HUES64 (cell line): ENCODE data around the gene PTBP3. TPM values are rescaled to one million over a fixed set of nuclear protein-coding genes. Genes with fewer than 3 reads are reported as not detected.
A peak's percentile ranks its signal among the peaks of the same experiment; 100 is the strongest.

Source experiments
- H3K27ac ChIP-seq: 2 replicates; pipeline ENCODE4 v1.7.0; 2013; ENCODE audit warnings: low read depth, low read length, inconsistent platforms
- H3K27me3 ChIP-seq: 2 replicates; pipeline ENCODE4 v1.6.1; 2013; ENCODE audit warnings: mild to moderate bottlenecking, low read length; ENCODE audit not compliant: insufficient read depth
- H3K36me3 ChIP-seq: 2 replicates; pipeline ENCODE4 v1.6.1; 2013; ENCODE audit warnings: mild to moderate bottlenecking, low read length; ENCODE audit not compliant: insufficient read depth
- H3K4me1 ChIP-seq: 2 replicates; pipeline ENCODE4 v1.6.1; 2013; ENCODE audit warnings: mild to moderate bottlenecking, low read length, moderate library complexity; ENCODE audit not compliant: insufficient read depth
- H3K4me3 ChIP-seq: 2 replicates; pipeline ENCODE4 v1.5.1; 2013; ENCODE audit warnings: mild to moderate bottlenecking, low read length, moderate library complexity
- H3K9ac ChIP-seq: 2 replicates; pipeline ENCODE4 v1.6.1; 2013; ENCODE audit warnings: mild to moderate bottlenecking, low read depth, low read length
- H3K9me3 ChIP-seq: 2 replicates; pipeline ENCODE4 v1.6.1; 2013; ENCODE audit warnings: low read depth, low read length; ENCODE audit not compliant: insufficient read depth
- WGBS: fragments of 150-250, 120-280 bp; methylation state at CpG from one replicate; pipeline ENCODE4 v1.1.7; 2013; ENCODE audit warnings: missing lambda C conversion rate; 5-methylcytosine and 5-hydroxymethylcytosine counted together
- polyA plus RNA-seq, 2 experiments: library from polyadenylated mRNA; stranded (reverse); fragments of 50-300 nt; gene quantifications; one replicate each; pipeline ENCODE4 v1.2.3, GENCODE V29; 2013

PTBP3 gene
- 42.0 TPM for polyA plus RNA-seq (2013, experiment 1 of 2)
- 40.4 TPM for polyA plus RNA-seq (2013, experiment 2 of 2)

DNA sequence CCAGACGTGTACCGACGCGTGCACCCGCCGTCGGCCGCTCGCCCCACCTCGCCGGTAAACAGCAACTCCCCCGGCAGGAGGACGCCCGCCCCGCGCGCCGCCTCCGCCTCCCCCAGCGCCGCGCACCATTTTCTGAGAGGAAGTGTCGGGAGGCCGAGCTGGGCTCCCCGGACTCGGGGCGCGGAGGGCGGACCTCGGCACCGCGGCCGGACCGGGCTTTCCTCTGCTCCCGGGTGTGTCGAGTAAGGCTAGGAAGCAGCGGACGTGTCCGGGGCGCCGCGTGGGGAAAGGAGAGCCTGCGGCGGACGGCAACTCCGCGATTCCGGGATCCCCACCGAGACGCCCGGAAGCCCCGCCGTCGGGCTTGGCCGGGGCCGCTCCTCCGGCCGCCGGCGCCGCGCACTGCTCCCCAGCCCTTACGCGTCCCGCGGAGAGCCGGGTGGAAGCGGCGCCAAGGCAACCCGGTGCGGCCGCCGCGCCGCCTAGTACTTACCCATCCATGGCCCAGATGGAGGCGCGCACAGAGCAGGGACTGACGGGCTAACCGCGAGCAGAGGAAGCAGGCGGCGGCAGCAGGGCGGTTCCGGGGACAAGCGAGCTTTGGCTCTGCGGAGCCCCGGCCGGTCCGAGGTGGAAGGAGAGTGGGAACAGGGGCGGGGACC lies at the start of gene PTBP3:
TSS of gene PTBP3 (minus strand) at position 643 of the 662 bp plus-strand sequence. CDS start 35,754 bp downstream, outside the sequence.
- H3K9ac ChIP-seq: peak within 1 kb of the TSS; percentile 94
- peak within 1 kb of the TSS; percentile 97 for H3K27ac ChIP-seq
- peaks cover 27% of the 10 kb centered on the region for H3K4me1 ChIP-seq
- H3K27me3 ChIP-seq: no peaks in the 10 kb centered on the region
- under 1% methylated on average over 90 of the region's 90 CpGs for WGBS
- H3K9me3 ChIP-seq: no peaks in the 10 kb centered on the region
- no peaks in the 10 kb centered on the region for H3K36me3 ChIP-seq
- H3K4me3 ChIP-seq: peak within 1 kb of the TSS; percentile 87

DNA sequence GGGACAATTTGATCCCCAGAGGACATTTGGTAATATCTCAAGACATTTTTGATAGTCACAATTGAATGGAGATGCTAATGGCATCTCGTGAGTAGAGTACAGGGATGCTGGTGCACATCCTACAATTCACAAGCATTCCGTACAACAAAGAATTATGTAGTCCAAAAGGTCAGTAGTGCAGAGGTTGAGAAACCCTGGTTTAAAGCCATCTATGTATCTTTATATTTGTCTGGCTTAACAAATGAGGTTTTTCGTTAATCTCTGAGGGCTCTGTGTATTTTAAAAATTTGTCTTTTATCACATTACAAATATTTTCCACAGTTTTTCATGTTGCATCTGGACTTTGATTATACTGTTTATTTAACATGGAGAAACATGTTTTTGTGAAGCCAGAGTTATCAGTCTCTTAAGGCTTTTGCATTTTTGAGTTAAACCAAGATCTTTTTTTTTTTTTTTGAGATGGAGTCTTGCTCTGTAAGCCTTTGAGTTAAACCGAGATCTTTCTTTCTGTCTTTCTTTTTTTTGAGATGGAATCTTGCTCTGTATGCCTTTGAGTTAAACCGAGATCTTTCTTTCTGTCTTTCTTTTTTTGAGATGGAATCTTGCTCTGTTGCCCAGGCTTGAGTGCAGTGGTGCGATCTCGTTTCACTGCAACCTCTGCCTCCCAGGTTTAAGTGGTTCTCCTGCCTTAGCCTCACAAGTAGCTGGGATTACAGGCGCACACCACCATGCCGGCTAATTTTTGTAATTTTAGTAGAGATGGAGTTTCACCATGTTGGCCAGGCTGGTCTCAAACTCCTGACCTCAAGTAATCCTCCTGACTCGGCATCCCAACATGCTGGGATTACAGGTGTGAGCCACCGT lies 49.3 kb upstream of the PTBP3 start:
- Histone ChIP-seq H3K9ac (no peak overlapping the region), H3K27ac (no peak overlapping the region), H3K36me3 (no peaks in the 10 kb centered on the region), H3K4me1 (peaks cover 12% of the 10 kb centered on the region), H3K27me3 (no peaks in the 10 kb centered on the region), H3K4me3 (no peak overlapping the region), H3K9me3 (no peaks in the 10 kb centered on the region)
- WGBS: 96% methylated on average over 10 of the region's 11 CpGs

DNA sequence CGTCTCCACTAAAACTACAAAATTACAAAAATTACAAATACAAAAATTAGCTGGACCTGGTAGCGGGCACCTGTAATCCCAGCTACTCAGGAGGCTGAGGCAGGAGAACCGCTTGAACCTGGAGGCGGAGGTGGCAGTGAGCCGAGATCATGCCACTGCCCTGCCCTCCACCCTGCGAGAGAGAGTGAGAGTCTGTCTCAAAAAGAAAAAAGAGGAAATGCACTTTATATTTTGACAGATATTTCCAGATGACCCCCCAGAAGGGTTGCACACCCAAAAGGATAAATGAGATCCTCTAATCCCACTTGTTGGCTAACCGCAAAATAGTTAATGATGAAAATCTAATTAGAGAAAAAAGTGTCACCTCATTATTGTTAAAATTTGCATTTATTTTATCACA lies 48.6 kb upstream of the PTBP3 start:
- Histone ChIP-seq H3K4me1 (peaks cover 18% of the 10 kb centered on the region), H3K4me3 (no peak overlapping the region), H3K36me3 (no peaks in the 10 kb centered on the region), H3K9ac (no peak overlapping the region), H3K9me3 (no peaks in the 10 kb centered on the region), H3K27ac (no peak overlapping the region), H3K27me3 (no peaks in the 10 kb centered on the region)
- 96% methylated on average over 6 of the region's 7 CpGs for WGBS

- H3K9ac ChIP-seq: peak overlapping the region; percentile 92
- H3K27me3 ChIP-seq: no peaks in the 10 kb centered on the region
- H3K27ac ChIP-seq: no peak overlapping the region
- no peaks in the 10 kb centered on the region for H3K9me3 ChIP-seq
- H3K36me3 ChIP-seq: no peaks in the 10 kb centered on the region
- WGBS: 83% methylated on average over 7 of the region's 7 CpGs
- peaks cover 18% of the 10 kb centered on the region for H3K4me1 ChIP-seq
- peak overlapping the region; percentile 99 for H3K4me3 ChIP-seq
Observed at GRCh38 chr9:112380825-112381221, 47.4 kb upstream of the PTBP3 start.

GRCh38 chr9:112380102-112380824 lies 46.8 kb upstream of the PTBP3 start, which contains the start of gene HSDL2:
TSS of gene HSDL2 (plus strand) at chr9:112380108. CDS start at chr9:112380164, 56 bp downstream.
- H3K9me3 ChIP-seq: no peaks in the 10 kb centered on the region
- H3K4me3 ChIP-seq: peak within 1 kb of the TSS; percentile 99
- H3K36me3 ChIP-seq: no peaks in the 10 kb centered on the region
- no peaks in the 10 kb centered on the region for H3K27me3 ChIP-seq
- H3K27ac ChIP-seq: peak within 1 kb of the TSS; percentile 98
- peaks cover 18% of the 10 kb centered on the region for H3K4me1 ChIP-seq
- WGBS: 1% methylated on average over 40 of the region's 43 CpGs
- H3K9ac ChIP-seq: peak within 1 kb of the TSS; percentile 93

DNA sequence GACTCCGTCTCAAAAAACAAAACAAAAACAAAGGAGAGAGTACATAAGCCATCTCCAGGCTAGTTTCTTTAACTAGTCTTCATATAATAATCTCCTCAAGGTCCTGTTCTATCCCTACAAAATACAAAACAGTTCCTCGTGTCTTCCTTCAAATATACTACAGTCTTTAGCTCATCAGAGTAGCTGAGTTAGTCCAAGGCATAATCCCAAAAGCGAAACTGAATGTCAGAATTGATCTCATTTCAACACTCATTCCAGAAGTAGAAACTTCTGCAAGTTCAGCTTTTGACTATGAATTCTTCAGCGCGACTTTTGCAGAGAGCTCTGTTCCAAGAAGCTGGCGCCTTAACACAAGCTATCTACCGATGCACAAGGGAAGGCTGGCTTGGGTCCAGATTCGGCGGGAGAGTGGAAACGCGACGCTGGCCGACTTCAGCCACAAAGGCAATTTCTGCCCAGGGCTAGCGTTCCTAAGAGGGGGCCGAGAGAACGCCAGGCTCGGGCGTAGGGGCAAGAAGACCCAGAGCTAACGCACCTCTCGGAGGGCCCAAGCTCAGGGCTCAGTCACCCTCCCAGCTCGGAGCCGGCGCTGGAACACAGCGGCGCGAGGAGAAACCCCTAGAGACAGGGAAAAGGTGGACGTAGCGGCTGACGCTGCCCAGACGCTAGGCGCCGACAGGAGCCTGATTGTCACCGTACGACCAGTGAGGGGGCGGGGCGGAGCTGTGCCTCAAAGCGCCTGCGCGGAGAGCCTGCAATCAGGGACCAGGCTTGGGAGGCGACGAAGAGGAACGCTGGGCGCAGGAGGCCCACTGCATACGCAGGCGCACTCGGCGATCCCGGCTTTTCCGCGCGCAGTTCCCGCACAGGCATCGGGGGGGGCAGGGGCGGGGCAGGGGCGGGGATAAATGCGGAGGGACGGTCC lies 46.0 kb upstream of the PTBP3 start:
- Histone ChIP-seq H3K27me3 (no peaks in the 10 kb centered on the region), H3K4me1 (peaks cover 18% of the 10 kb centered on the region), H3K9ac (peak overlapping the region; percentile 93), H3K4me3 (peak overlapping the region; percentile 99), H3K27ac (peak overlapping the region; percentile 98), H3K9me3 (no peaks in the 10 kb centered on the region), H3K36me3 (no peaks in the 10 kb centered on the region)
- WGBS: 3% methylated on average over 57 of the region's 57 CpGs

GRCh38 chr9:112378328-112379176 lies 45.1 kb upstream of the PTBP3 start:
- Histone ChIP-seq H3K4me1 (peaks cover 18% of the 10 kb centered on the region), H3K4me3 (peak overlapping the region; percentile 99), H3K27ac (no peak overlapping the region; the same call in 1 of the 2 replicates), H3K9me3 (no peaks in the 10 kb centered on the region), H3K9ac (peak overlapping the region; percentile 93), H3K36me3 (no peaks in the 10 kb centered on the region), H3K27me3 (no peaks in the 10 kb centered on the region)
- 73% methylated on average over 25 of the region's 27 CpGs for WGBS

- WGBS: 94% methylated on average over 1 of the region's 1 CpG
- no peaks in the 10 kb centered on the region for H3K27me3 ChIP-seq
- H3K9ac ChIP-seq: no peak overlapping the region
- no peak overlapping the region for H3K27ac ChIP-seq
- H3K36me3 ChIP-seq: no peaks in the 10 kb centered on the region
- H3K4me1 ChIP-seq: peaks cover 18% of the 10 kb centered on the region
- H3K4me3 ChIP-seq: peak overlapping the region; percentile 99
- no peaks in the 10 kb centered on the region for H3K9me3 ChIP-seq
Observed at GRCh38 chr9:112377684-112378327, 44.4 kb upstream of the PTBP3 start.

GRCh38 chr9:112377087-112377486 lies 43.7 kb upstream of the PTBP3 start:
- no peaks in the 10 kb centered on the region for H3K36me3 ChIP-seq
- peaks cover 18% of the 10 kb centered on the region for H3K4me1 ChIP-seq
- WGBS: 85% methylated on average over 2 of the region's 2 CpGs
- H3K27ac ChIP-seq: no peak overlapping the region
- no peaks in the 10 kb centered on the region for H3K27me3 ChIP-seq
- H3K9me3 ChIP-seq: no peaks in the 10 kb centered on the region
- no peak overlapping the region for H3K9ac ChIP-seq
- no peak overlapping the region for H3K4me3 ChIP-seq
